ENCODE measurements around the gene PFKP.

GRCh38 chr10:3146289-3146688 lies 78.9 kb downstream of the PFKP start:
- TF ChIP-seq POLR2AphosphoS5 (IDR thresholded peaks at IDR 0.05) (no peak), POLR2A (IDR thresholded peaks at IDR 0.05; ENCODE audit: low read depth) (no peak)
- TF ChIP-seq, protein P1, sequence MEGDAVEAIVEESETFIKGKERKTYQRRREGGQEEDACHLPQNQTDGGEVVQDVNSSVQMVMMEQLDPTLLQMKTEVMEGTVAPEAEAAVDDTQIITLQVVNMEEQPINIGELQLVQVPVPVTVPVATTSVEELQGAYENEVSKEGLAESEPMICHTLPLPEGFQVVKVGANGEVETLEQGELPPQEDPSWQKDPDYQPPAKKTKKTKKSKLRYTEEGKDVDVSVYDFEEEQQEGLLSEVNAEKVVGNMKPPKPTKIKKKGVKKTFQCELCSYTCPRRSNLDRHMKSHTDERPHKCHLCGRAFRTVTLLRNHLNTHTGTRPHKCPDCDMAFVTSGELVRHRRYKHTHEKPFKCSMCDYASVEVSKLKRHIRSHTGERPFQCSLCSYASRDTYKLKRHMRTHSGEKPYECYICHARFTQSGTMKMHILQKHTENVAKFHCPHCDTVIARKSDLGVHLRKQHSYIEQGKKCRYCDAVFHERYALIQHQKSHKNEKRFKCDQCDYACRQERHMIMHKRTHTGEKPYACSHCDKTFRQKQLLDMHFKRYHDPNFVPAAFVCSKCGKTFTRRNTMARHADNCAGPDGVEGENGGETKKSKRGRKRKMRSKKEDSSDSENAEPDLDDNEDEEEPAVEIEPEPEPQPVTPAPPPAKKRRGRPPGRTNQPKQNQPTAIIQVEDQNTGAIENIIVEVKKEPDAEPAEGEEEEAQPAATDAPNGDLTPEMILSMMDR (IDR thresholded peaks at IDR 0.05): no peak

Measured in esophagus muscularis mucosa (tissue), 3 donors.